Epithelial cell of proximal tubule (primary cell): ENCODE results near the gene DRC1. TPM values are rescaled to one million over a fixed set of nuclear protein-coding genes. Genes with fewer than 3 reads are reported as not detected.

Source experiments
- DNase-seq: peaks from one replicate; pipeline ENCODE4 v3.0.0-alpha.2; 2011; ENCODE audit warnings: low read depth
- H3K4me3 ChIP-seq: 2 replicates; pipeline ENCODE4 v1.5.1; 2011; ENCODE audit warnings: low read depth, mild to moderate bottlenecking, low read length
- CTCF ChIP-seq: conservative IDR thresholded peaks from 2 replicates; pipeline ENCODE4 v1.5.1; 2012; ENCODE audit warnings: low read depth, mild to moderate bottlenecking, low read length
- total RNA-seq: library from RNA; depleted of rRNA; stranded (reverse); fragments of >200 nt; gene quantifications from 2 replicates; pipeline ENCODE4 v1.2.3, GENCODE V29; 2015

The DRC1 gene
- total RNA-seq, 1 donor from 2014 or later, result not detected

- no peak overlapping the region for H3K4me3 ChIP-seq
- no peak for DNase-seq
- TF ChIP-seq CTCF, result no peak
These were observed 52.0 kb downstream of the DRC1 start for GRCh38 chr2:26453421-26454329.

GRCh38 chr2:26454561-26455001, 52.9 kb downstream of the DRC1 start:
- DNase-seq, result no peak
- TF ChIP-seq CTCF, result no peak
- H3K4me3 ChIP-seq, result no peak overlapping the region

- no peak for DNase-seq
- H3K4me3 ChIP-seq, result no peak overlapping the region
- no peak for TF ChIP-seq CTCF
These were observed 53.4 kb downstream of the DRC1 start for GRCh38 chr2:26455037-26455669.

- H3K4me3 ChIP-seq, result no peak overlapping the region
- no peak for DNase-seq
- TF ChIP-seq CTCF, result no peak
These were observed 54.1 kb downstream of the DRC1 start for GRCh38 chr2:26455670-26456439.

GRCh38 chr2:26456440-26457250, 54.9 kb downstream of the DRC1 start:
- no peak overlapping the region for H3K4me3 ChIP-seq
- TF ChIP-seq CTCF, result no peak
- no peak for DNase-seq

GRCh38 chr2:26457251-26457666, 55.5 kb downstream of the DRC1 start:
- TF ChIP-seq CTCF, result no peak
- no peak overlapping the region for H3K4me3 ChIP-seq

More at GRCh38 chr2:26457251-26457666, 55.5 kb downstream of the DRC1 start:
- no peak for DNase-seq
